GM11168 (cell line): Measurements from ENCODE around the gene ACSM5.
"Not testable (repeated sequence)": the region's sequence is repeated elsewhere in the genome, so short reads cannot be mapped to it uniquely, and the experiment has no call there.

Source experiments
- in situ Hi-C: fragments of 300-500 bp; cut with MboI; formaldehyde crosslinking; loops from one replicate; pipeline ENCODE4 v1.12.0; 2022; ENCODE audit warnings: low sequenced_read_pairs; ENCODE audit not compliant: unreplicated experiment

ACSM5 gene

GRCh38 chr16:20439820-20440231 is 30.5 kb downstream of the ACSM5 start:
- in situ Hi-C loops = loop anchor here (5.0 kb wide), 1 partner anchor 147 kb away; no protein-coding TSS in a partner anchor

GRCh38 chr16:20440731-20441130 is 31.4 kb downstream of the ACSM5 start:
- in situ Hi-C loops = loop anchor here (5.0 kb wide), 1 partner anchor 147 kb away; no protein-coding TSS in a partner anchor

GRCh38 chr16:20441191-20441590 is 31.9 kb downstream of the ACSM5 start:
- in situ Hi-C loops = loop anchor here (5.0 kb wide), 1 partner anchor 146 kb away; no protein-coding TSS in a partner anchor

- in situ Hi-C loops = loop anchor here (5.0 kb wide), 1 partner anchor 145 kb away; no protein-coding TSS in a partner anchor
These were observed 32.5 kb downstream of the ACSM5 start for GRCh38 chr16:20441859-20442258.

GRCh38 chr16:20446652-20447393 is 37.5 kb downstream of the ACSM5 start:
- in situ Hi-C loops = not testable (repeated sequence)

- in situ Hi-C loops = not testable (repeated sequence)
These were observed 42.0 kb downstream of the ACSM5 start, which contains the start of gene ACSM2A for GRCh38 chr16:20451364-20451763. ACSM2A (plus strand) TSS chr16:20451521; CDS start chr16:20460115, 8,594 bp downstream.

- in situ Hi-C loops = not testable (repeated sequence)
These were observed 44.3 kb downstream of the ACSM5 start for GRCh38 chr16:20453633-20454032.

GRCh38 chr16:20459227-20459626 is 49.9 kb downstream of the ACSM5 start:
- in situ Hi-C loops = not testable (repeated sequence)

GRCh38 chr16:20460313-20460712 is 51.0 kb downstream of the ACSM5 start:
- in situ Hi-C loops = loop anchor here (5.0 kb wide), 1 partner anchor 102 kb away; no protein-coding TSS in a partner anchor

- in situ Hi-C loops = not testable (repeated sequence)
These were observed 59.6 kb downstream of the ACSM5 start for GRCh38 chr16:20468954-20469353.

- in situ Hi-C loops = not testable (repeated sequence)
These were observed 60.6 kb downstream of the ACSM5 start for GRCh38 chr16:20469930-20470329.

- in situ Hi-C loops = not testable (repeated sequence)
These were observed 61.4 kb downstream of the ACSM5 start for GRCh38 chr16:20470732-20471131.

GRCh38 chr16:20477188-20477744 is 67.9 kb downstream of the ACSM5 start:
- in situ Hi-C loops = loop anchor here (5.0 kb wide), 1 partner anchor 70 kb away; no protein-coding TSS in a partner anchor

- in situ Hi-C loops = not testable (repeated sequence)
These were observed 74.7 kb downstream of the ACSM5 start for GRCh38 chr16:20483989-20484388.

- in situ Hi-C loops = no loop called here
These were observed 75.4 kb downstream of the ACSM5 start for GRCh38 chr16:20484726-20485125.

- in situ Hi-C loops = no loop called here
These were observed 76.1 kb downstream of the ACSM5 start for GRCh38 chr16:20485408-20485807.
